Measurements from ENCODE around the gene ATP6V0C. TPM values are rescaled to one million over a fixed set of nuclear protein-coding genes. Genes with fewer than 3 reads are reported as not detected.

Gene ATP6V0C
- total RNA-seq, 1 donor from 2014 or later = 313 TPM

- DNase-seq = no peak
- Histone ChIP-seq H3K4me3 (no peak overlapping the region), H3K4me1 (peaks cover 66% of the 10 kb centered on the region), H3K9me3 (no peaks in the 10 kb centered on the region), H3K36me3 (peaks cover 34% of the 10 kb centered on the region), H3K27me3 (ENCODE audit: low read depth) (no peaks in the 10 kb centered on the region), H3K27ac (no peak overlapping the region)
- no peak for TF ChIP-seq CTCF (IDR thresholded peaks at IDR 0.05)
- ATAC-seq = no peak
- intact Hi-C loops (cut with DNase I) = no loop called here
Observed at GRCh38 chr16:2500430-2500917, 13.3 kb upstream of the ATP6V0C start.

- Histone ChIP-seq H3K27ac (no peak overlapping the region), H3K4me3 (peak overlapping the region; percentile 37), H3K9me3 (no peaks in the 10 kb centered on the region), H3K36me3 (peaks cover 32% of the 10 kb centered on the region), H3K4me1 (peaks cover 63% of the 10 kb centered on the region), H3K27me3 (ENCODE audit: low read depth) (no peaks in the 10 kb centered on the region)
- DNase-seq = peak; percentile 89
- peak; percentile 83 to 91 for ATAC-seq
- intact Hi-C loops (cut with DNase I) = no loop called here
- peak; percentile 99 for TF ChIP-seq CTCF (IDR thresholded peaks at IDR 0.05)
Observed at GRCh38 chr16:2500918-2501750, 12.6 kb upstream of the ATP6V0C start.

GRCh38 chr16:2501946-2502895 lies 11.5 kb upstream of the ATP6V0C start:
- peaks cover 28% of the 10 kb centered on the region for H3K36me3 ChIP-seq
- TF ChIP-seq CTCF (IDR thresholded peaks at IDR 0.05) = no peak
- H3K27me3 ChIP-seq (ENCODE audit: low read depth) = no peaks in the 10 kb centered on the region
- ATAC-seq (no peak), DNase-seq (no peak)
- intact Hi-C loops (cut with DNase I) = no loop called here
- no peaks in the 10 kb centered on the region for H3K9me3 ChIP-seq
- no peak overlapping the region for H3K4me3 ChIP-seq
- H3K27ac ChIP-seq = no peak overlapping the region
- H3K4me1 ChIP-seq = peaks cover 59% of the 10 kb centered on the region

- Histone ChIP-seq H3K36me3 (peaks cover 10% of the 10 kb centered on the region), H3K9me3 (no peaks in the 10 kb centered on the region), H3K27ac (no peak overlapping the region), H3K4me1 (peaks cover 33% of the 10 kb centered on the region), H3K27me3 (ENCODE audit: low read depth) (no peaks in the 10 kb centered on the region), H3K4me3 (no peak overlapping the region)
- DNase-seq (no peak), ATAC-seq (no peak)
- intact Hi-C loops (cut with DNase I) = no loop called here
- TF ChIP-seq CTCF (IDR thresholded peaks at IDR 0.05) = no peak
Observed at GRCh38 chr16:2505695-2506094, 8.1 kb upstream of the ATP6V0C start.

- Histone ChIP-seq H3K27me3 (ENCODE audit: low read depth) (no peaks in the 10 kb centered on the region), H3K36me3 (peaks cover 10% of the 10 kb centered on the region), H3K27ac (peak overlapping the region; percentile 83), H3K4me1 (peaks cover 31% of the 10 kb centered on the region), H3K4me3 (peak overlapping the region; percentile 16), H3K9me3 (no peaks in the 10 kb centered on the region)
- ATAC-seq = peak; percentile 45 to 70
- no peak for TF ChIP-seq CTCF (IDR thresholded peaks at IDR 0.05)
- peak; percentile 80 for DNase-seq
- intact Hi-C loops (cut with DNase I) = no loop called here
Observed at GRCh38 chr16:2507052-2507659, 6.6 kb upstream of the ATP6V0C start.

All from lower lobe of right lung (tissue), 2 donors.